Measurements from ENCODE around the gene ITGA2B. TPM values are rescaled to one million over a fixed set of nuclear protein-coding genes. Genes with fewer than 3 reads are reported as not detected.

Gene ITGA2B
- total RNA-seq, 1 experiment from 2014 or later: 0.62 TPM

- BruUV-seq (replicated peaks): no TSS peak
- Histone ChIP-seq H3K4me3 (ENCODE audit: low read depth, low read length, poor library complexity, severe bottlenecking) (no peak overlapping the region), H3K4me1 (ENCODE audit: insufficient read depth, low read length, poor library complexity, severe bottlenecking) (peaks cover 21% of the 10 kb centered on the region), H3K36me3 (ENCODE audit: insufficient read depth, low read length, poor library complexity, severe bottlenecking) (no peaks in the 10 kb centered on the region), H3K27ac (ENCODE audit: low read depth, low read length, poor library complexity, severe bottlenecking) (no peak overlapping the region), H3K9me3 (ENCODE audit: low read depth, low read length, poor library complexity, severe bottlenecking) (no peaks in the 10 kb centered on the region), H3K27me3 (replicated peaks; ENCODE audit: insufficient read depth, low read depth, low read length, poor library complexity) (no peaks in the 10 kb centered on the region)
- TF ChIP-seq EZH2 (IDR thresholded peaks at IDR 0.05; ENCODE audit: borderline replicate concordance, low read depth, low read length, poor library complexity, severe bottlenecking): no peak
- TF ChIP-seq, protein P1, sequence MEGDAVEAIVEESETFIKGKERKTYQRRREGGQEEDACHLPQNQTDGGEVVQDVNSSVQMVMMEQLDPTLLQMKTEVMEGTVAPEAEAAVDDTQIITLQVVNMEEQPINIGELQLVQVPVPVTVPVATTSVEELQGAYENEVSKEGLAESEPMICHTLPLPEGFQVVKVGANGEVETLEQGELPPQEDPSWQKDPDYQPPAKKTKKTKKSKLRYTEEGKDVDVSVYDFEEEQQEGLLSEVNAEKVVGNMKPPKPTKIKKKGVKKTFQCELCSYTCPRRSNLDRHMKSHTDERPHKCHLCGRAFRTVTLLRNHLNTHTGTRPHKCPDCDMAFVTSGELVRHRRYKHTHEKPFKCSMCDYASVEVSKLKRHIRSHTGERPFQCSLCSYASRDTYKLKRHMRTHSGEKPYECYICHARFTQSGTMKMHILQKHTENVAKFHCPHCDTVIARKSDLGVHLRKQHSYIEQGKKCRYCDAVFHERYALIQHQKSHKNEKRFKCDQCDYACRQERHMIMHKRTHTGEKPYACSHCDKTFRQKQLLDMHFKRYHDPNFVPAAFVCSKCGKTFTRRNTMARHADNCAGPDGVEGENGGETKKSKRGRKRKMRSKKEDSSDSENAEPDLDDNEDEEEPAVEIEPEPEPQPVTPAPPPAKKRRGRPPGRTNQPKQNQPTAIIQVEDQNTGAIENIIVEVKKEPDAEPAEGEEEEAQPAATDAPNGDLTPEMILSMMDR (conservative IDR thresholded peaks at IDR 0.05; ENCODE audit: low read depth, low read length): no peak
- ChIA-PET POLR2A (ENCODE audit: low non-redundant PET) (no interaction called here), CTCF (no interaction called here)
- intact Hi-C loops (cut with micrococcal nuclease; ENCODE audit: unreplicated experiment): no loop called here
- no peak for DNase-seq (ENCODE audit: low spot score)
These were observed 30.4 kb downstream of the ITGA2B start for GRCh38 chr17:44359006-44359405.

DNA sequence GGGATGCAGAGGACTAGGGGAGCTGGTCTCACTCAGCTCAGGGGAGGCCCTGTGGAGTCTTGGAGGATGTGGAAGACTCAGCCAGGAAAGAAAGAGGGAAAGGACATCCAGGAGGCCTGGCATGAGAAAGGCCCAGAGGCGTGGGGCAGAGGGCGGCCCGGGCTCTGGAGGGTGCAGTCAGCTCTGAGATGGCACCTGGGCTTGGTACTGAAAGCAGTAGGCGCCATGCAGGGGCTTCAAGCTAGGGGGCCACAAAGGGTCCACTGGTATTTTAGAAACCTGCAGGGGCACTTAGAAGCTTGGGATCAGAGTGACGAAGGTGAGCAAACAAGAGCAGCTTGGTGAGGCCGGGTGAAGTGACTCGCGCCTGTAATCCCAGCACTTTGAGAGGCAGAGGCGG is 31.4 kb downstream of the ITGA2B start:
- CTCF ChIA-PET: interaction anchor here (0.7 kb wide), 1 partner anchor 14 kb away, joined by 3 read pairs; no protein-coding TSS in a partner anchor
- Histone ChIP-seq H3K36me3 (ENCODE audit: insufficient read depth, low read length, poor library complexity, severe bottlenecking) (no peaks in the 10 kb centered on the region), H3K4me1 (ENCODE audit: insufficient read depth, low read length, poor library complexity, severe bottlenecking) (peaks cover 21% of the 10 kb centered on the region), H3K27ac (ENCODE audit: low read depth, low read length, poor library complexity, severe bottlenecking) (no peak overlapping the region), H3K4me3 (ENCODE audit: low read depth, low read length, poor library complexity, severe bottlenecking) (no peak overlapping the region), H3K27me3 (replicated peaks; ENCODE audit: insufficient read depth, low read depth, low read length, poor library complexity) (no peaks in the 10 kb centered on the region), H3K9me3 (ENCODE audit: low read depth, low read length, poor library complexity, severe bottlenecking) (no peaks in the 10 kb centered on the region)
- DNase-seq (ENCODE audit: low spot score): no peak
- intact Hi-C loops (cut with micrococcal nuclease; ENCODE audit: unreplicated experiment): no loop called here
- POLR2A ChIA-PET (ENCODE audit: low non-redundant PET): no interaction called here
- TF ChIP-seq, protein P1 (conservative IDR thresholded peaks at IDR 0.05; ENCODE audit: low read depth, low read length): no peak
- no peak for TF ChIP-seq EZH2 (IDR thresholded peaks at IDR 0.05; ENCODE audit: borderline replicate concordance, low read depth, low read length, poor library complexity, severe bottlenecking)
- no TSS peak for BruUV-seq (replicated peaks)

DNA sequence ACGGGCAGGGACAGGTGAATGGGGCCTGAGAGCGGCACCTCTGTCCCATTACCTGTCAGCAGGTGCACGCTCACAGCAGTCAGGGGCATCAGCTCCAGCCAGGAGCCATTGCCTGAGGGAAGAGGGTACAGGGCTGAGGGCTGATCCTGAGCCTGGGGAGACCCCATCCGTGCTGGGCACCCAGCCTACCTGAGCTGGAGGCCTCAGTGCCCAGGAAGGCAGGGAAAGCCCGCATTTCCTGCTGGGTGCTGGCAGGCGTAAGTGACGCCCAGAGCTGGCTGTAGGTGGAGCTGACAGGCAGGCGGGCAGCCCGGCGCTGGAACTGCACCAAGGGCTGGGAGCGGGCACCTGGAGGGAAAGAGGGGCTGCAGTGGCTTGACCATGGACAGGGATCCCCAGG is 33.2 kb downstream of the ITGA2B start:
- BruUV-seq (replicated peaks): no TSS peak
- no peak overlapping the region for H3K27ac ChIP-seq (ENCODE audit: low read depth, low read length, poor library complexity, severe bottlenecking)
- TF ChIP-seq EZH2 (IDR thresholded peaks at IDR 0.05; ENCODE audit: borderline replicate concordance, low read depth, low read length, poor library complexity, severe bottlenecking): no peak
- TF ChIP-seq, protein P1 (conservative IDR thresholded peaks at IDR 0.05; ENCODE audit: low read depth, low read length): no peak
- H3K9me3 ChIP-seq (ENCODE audit: low read depth, low read length, poor library complexity, severe bottlenecking): no peaks in the 10 kb centered on the region
- ChIA-PET POLR2A (ENCODE audit: low non-redundant PET) (no interaction called here), CTCF (no interaction called here)
- DNase-seq (ENCODE audit: low spot score): no peak
- H3K4me1 ChIP-seq (ENCODE audit: insufficient read depth, low read length, poor library complexity, severe bottlenecking): peaks cover 6% of the 10 kb centered on the region
- H3K36me3 ChIP-seq (ENCODE audit: insufficient read depth, low read length, poor library complexity, severe bottlenecking): no peaks in the 10 kb centered on the region
- no peaks in the 10 kb centered on the region for H3K27me3 ChIP-seq (replicated peaks; ENCODE audit: insufficient read depth, low read depth, low read length, poor library complexity)
- H3K4me3 ChIP-seq (ENCODE audit: low read depth, low read length, poor library complexity, severe bottlenecking): no peak overlapping the region
- intact Hi-C loops (cut with micrococcal nuclease; ENCODE audit: unreplicated experiment): no loop called here

Measured in A673 (cell line).